HCT116 (cell line): ENCODE results near the gene MLX. TPM values are rescaled to one million over a fixed set of nuclear protein-coding genes. Genes with fewer than 3 reads are reported as not detected.

Source experiments
- ATAC-seq: fragments of 200-7000 bp; cut with Tn5 transposase; 2 replicates; pipeline ENCODE4 v1.9.1; 2020; ENCODE audit warnings: mild to moderate bottlenecking, moderate library complexity
- BruUV-seq: library from RNA; stranded (reverse); fragments of 400-500 nt; replicated peaks from 2 replicates; lab custom pipeline; 2021; lab: Mats Ljungman, UMichigan
- CTCF ChIA-PET: fragments of 300-600 bp; sonication (Branson Sonifier 250); formaldehyde crosslinking; loops from one replicate; lab custom pipeline; 2021; ENCODE audit warnings: antibody characterized with exemption; lab: Charles Lee
- POLR2A ChIA-PET: fragments of 300-600, 350-600 bp; sonication (Branson Sonifier 250); formaldehyde crosslinking; loops from one replicate; lab custom pipeline; 2021; ENCODE audit warnings: antibody characterized with exemption; lab: Charles Lee
- RAD21 ChIA-PET, 2 experiments: fragments of 300-600 bp; sonication (Branson Sonifier 250); formaldehyde crosslinking; loops; one replicate each; lab custom pipeline; 2023; ENCODE audit warnings: low total read pairs in 2 of 2; ENCODE audit not compliant: uncharacterized antibody in 2 of 2, unreplicated experiment in 2 of 2, low non-redundant PET in 1 of 2; lab: Charles Lee
- DNase-seq: peaks from one replicate; pipeline ENCODE4 v3.0.0-alpha.2; 2010; ENCODE audit warnings: low read depth, low spot score
- H2AFZ ChIP-seq: fragments of 200-600 bp; shearing (Covaris generic), sonication (generic); 2 replicates; pipeline ENCODE4 v1.6.1; 2017; ENCODE audit warnings: low read depth, mixed run types, mixed read lengths, antibody characterized with exemption, low read length; ENCODE audit not compliant: poor library complexity, severe bottlenecking
- H3K27ac ChIP-seq: 2 replicates; pipeline ENCODE4 v1.5.1; 2012; ENCODE audit warnings: low read depth, low read length
- H3K27me3 ChIP-seq: fragments of 200-600 bp; sonication (generic); 2 replicates; pipeline ENCODE4 v1.6.1; 2016; ENCODE audit warnings: mixed run types, low read length, mixed read lengths; ENCODE audit not compliant: insufficient read depth
- H3K36me3 ChIP-seq, 2 experiments: fragments of 200-500 bp in 1 of 2; fragments of 200-600 bp in 1 of 2; sonication (Bioruptor generic) in 1 of 2; sonication (generic) in 1 of 2; 2 replicates each; pipeline versions ENCODE4 v1.5.1 to v1.6.1; 2014 to 2016; ENCODE audit warnings: low read length in 2 of 2, inconsistent platforms in 1 of 2, mixed read lengths in 1 of 2, mixed run types in 1 of 2; ENCODE audit not compliant: insufficient read depth in 2 of 2, control insufficient read depth in 1 of 2
- H3K4me1 ChIP-seq, 2 experiments: fragments of 200-600 bp in 1 of 2; sonication (generic) in 1 of 2; 2 replicates each; pipeline versions ENCODE4 v1.5.1 to v1.6.1; 2012 to 2017; ENCODE audit warnings: low read length in 2 of 2, inconsistent platforms in 1 of 2, mild to moderate bottlenecking in 1 of 2, mixed read lengths in 1 of 2, mixed run types in 1 of 2, moderate library complexity in 1 of 2; ENCODE audit not compliant: insufficient read depth in 2 of 2, control insufficient read depth in 1 of 2
- H3K4me2 ChIP-seq: fragments of 200-600 bp; sonication (generic); 2 replicates; pipeline ENCODE4 v1.6.1; 2017; ENCODE audit warnings: mixed run types, low read length, mixed read lengths
- H3K4me3 ChIP-seq, 2 experiments: fragments of 200-600 bp in 1 of 2; sonication (generic) in 1 of 2; replicated peaks in 1 of 2; 2 replicates each; pipeline ENCODE4 v1.5.1; 2011 to 2016; ENCODE audit warnings: low read length in 2 of 2, control low read depth in 1 of 2, low read depth in 1 of 2, mild to moderate bottlenecking in 1 of 2, mixed read lengths in 1 of 2, mixed run types in 1 of 2
- H3K79me2 ChIP-seq: fragments of 200-600 bp; sonication (generic); 2 replicates; pipeline ENCODE4 v1.6.1; 2017; ENCODE audit warnings: mild to moderate bottlenecking, mixed run types, low read length, moderate library complexity, mixed read lengths; ENCODE audit not compliant: insufficient read depth
- H3K9ac ChIP-seq: fragments of 200-600 bp; sonication (generic); 2 replicates; pipeline ENCODE4 v1.6.1; 2016; ENCODE audit warnings: low read length, mixed read lengths
- H3K9me2 ChIP-seq: fragments of 200-600 bp; sonication (generic), shearing (Covaris generic); 2 replicates; pipeline ENCODE4 v1.6.1; 2017; ENCODE audit warnings: mixed run types, mild to moderate bottlenecking, moderate library complexity; ENCODE audit not compliant: insufficient read depth
- H3K9me3 ChIP-seq, 2 experiments: fragments of 200-500 bp in 1 of 2; fragments of 200-600 bp in 1 of 2; sonication (Bioruptor generic) in 1 of 2; sonication (generic) in 1 of 2; 2 replicates each; pipeline ENCODE4 v1.6.1; 2014 to 2017; ENCODE audit warnings: low read length in 2 of 2, mixed read lengths in 2 of 2, inconsistent platforms in 1 of 2, low read depth in 1 of 2, mild to moderate bottlenecking in 1 of 2, mixed run types in 1 of 2, moderate library complexity in 1 of 2; ENCODE audit not compliant: control insufficient read depth in 1 of 2, insufficient read depth in 1 of 2
- H4K20me1 ChIP-seq: fragments of 200-600 bp; sonication (generic), shearing (Covaris generic); 2 replicates; pipeline ENCODE4 v1.6.1; 2017; ENCODE audit warnings: mixed run types, mild to moderate bottlenecking, moderate library complexity; ENCODE audit not compliant: insufficient read depth
- CBX3 ChIP-seq: IDR thresholded peaks from 2 replicates; pipeline ENCODE4 v1.6.1; 2012; ENCODE audit warnings: low read depth
- CEBPB ChIP-seq: IDR thresholded peaks from 2 replicates; pipeline ENCODE4 v1.6.1; 2012; ENCODE audit warnings: low read depth
- CTCF ChIP-seq, 3 experiments: fragments of 200-600 bp in 1 of 3; sonication (generic) in 1 of 3; IDR thresholded peaks in 2 of 3; conservative IDR thresholded peaks in 1 of 3; 2 replicates each; pipeline ENCODE4 v1.5.1; 2012 to 2017; ENCODE audit warnings: low read depth in 2 of 3, low read length in 2 of 3, antibody characterized with exemption in 1 of 3, borderline replicate concordance in 1 of 3, control low read depth in 1 of 3, mild to moderate bottlenecking in 1 of 3, mixed read lengths in 1 of 3, mixed run types in 1 of 3, moderate library complexity in 1 of 3; ENCODE audit not compliant: insufficient read depth in 1 of 3
- ELF1 ChIP-seq: IDR thresholded peaks from 2 replicates; pipeline ENCODE4 v1.6.1; 2012; ENCODE audit warnings: low read depth, borderline replicate concordance
- SP1 ChIP-seq: IDR thresholded peaks from 2 replicates; pipeline ENCODE4 v1.6.1; 2012; ENCODE audit warnings: low read depth
- ZFX ChIP-seq: fragments of 450-650 bp; IDR thresholded peaks from 2 replicates; pipeline ENCODE4 v1.6.1; 2017
- ZNF274 ChIP-seq: fragments of 200-500 bp; sonication (Bioruptor generic); IDR thresholded peaks from 2 replicates; pipeline ENCODE4 v1.6.1; 2014; ENCODE audit warnings: mild to moderate bottlenecking, low read depth, low read length, inconsistent platforms
- intact Hi-C: fragments of 100-400 bp; cut with micrococcal nuclease; formaldehyde crosslinking; loops from 2 replicates; pipeline ENCODE4 v1.10.0; 2022
- total RNA-seq: library from RNA; stranded (reverse); gene quantifications from one replicate; pipeline ENCODE4 v1.2.1, GENCODE V29; 2021; ENCODE audit not compliant: unreplicated experiment
- TF ChIP-seq, protein P1 (sequence below): IDR thresholded peaks from 2 replicates; pipeline ENCODE4 v1.6.1; 2012

Gene MLX
- total RNA-seq, 1 experiment from 2014 or later = 47.9 TPM

DNA sequence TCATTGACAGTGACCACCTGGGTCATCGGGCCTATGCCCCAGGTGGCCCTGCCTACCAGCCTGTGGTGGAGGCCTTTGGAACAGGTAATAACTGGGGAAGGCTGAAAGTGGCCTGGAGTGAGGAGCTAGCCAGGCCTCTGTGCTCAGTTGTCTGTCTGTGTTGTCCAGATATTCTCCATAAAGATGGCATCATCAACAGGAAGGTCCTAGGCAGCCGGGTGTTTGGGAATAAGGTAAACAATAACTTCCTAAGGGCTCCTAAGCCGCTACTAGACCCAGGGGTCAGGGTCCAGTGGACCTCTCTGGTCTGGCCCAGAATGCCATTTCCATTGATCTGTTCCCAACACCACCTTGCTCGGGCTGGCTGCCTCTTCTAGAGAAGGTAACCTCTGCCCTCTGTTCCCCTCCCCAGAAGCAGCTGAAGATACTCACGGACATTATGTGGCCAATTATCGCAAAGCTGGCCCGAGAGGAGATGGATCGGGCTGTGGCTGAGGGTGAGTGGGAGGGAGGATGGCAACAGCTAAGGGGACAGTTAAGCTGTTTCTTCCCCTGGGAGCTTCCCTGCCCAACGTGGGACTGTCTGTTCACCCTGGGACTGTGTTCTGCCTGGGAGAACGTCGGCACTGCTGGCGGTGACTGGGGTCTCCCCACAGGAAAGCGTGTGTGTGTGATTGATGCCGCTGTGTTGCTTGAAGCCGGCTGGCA is 1.9 kb upstream of the MLX start:
- ChIA-PET RAD21 (no interaction called here), POLR2A (no interaction called here), CTCF (no interaction called here)
- H4K20me1 ChIP-seq = no peaks in the 10 kb centered on the region
- TF ChIP-seq CBX3 (no peak), ELF1 (no peak), CTCF (IDR thresholded peaks at IDR 0.05 in 2 of 3, conservative IDR thresholded peaks at IDR 0.05 in 1 of 3; ENCODE audit: borderline replicate concordance in 1 of 3, insufficient read depth in 1 of 3, low read depth in 2 of 3, low read length in 2 of 3) (no peak), CEBPB (no peak), SP1 (no peak), ZNF274 (no peak), ZFX (no peak)
- TF ChIP-seq, protein P1, sequence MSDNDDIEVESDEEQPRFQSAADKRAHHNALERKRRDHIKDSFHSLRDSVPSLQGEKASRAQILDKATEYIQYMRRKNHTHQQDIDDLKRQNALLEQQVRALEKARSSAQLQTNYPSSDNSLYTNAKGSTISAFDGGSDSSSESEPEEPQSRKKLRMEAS = no peak
- peaks cover 55% of the 10 kb centered on the region for H3K79me2 ChIP-seq
- H3K9ac ChIP-seq = no peak overlapping the region
- H3K9me3 ChIP-seq = no peaks in the 10 kb centered on the region
- no peak overlapping the region for H3K4me3 ChIP-seq
- no peaks in the 10 kb centered on the region for H3K27me3 ChIP-seq
- no TSS peak for BruUV-seq
- H3K36me3 ChIP-seq = peaks cover 23 to 44% of the 10 kb centered on the region in 2 experiments
- H2AFZ ChIP-seq = no peak overlapping the region
- no peak overlapping the region for H3K4me2 ChIP-seq
- no peaks in the 10 kb centered on the region for H3K9me2 ChIP-seq
- H3K4me1 ChIP-seq = peaks cover 23 to 51% of the 10 kb centered on the region in 2 experiments
- ATAC-seq (no peak), DNase-seq (no peak)
- intact Hi-C loops = no loop called here
- H3K27ac ChIP-seq = peak overlapping the region; percentile 89; the same call in 1 of the 2 replicates
